Sigmoid colon (tissue), 7 donors: Measurements from ENCODE around the gene ARL16. TPM values are rescaled to one million over a fixed set of nuclear protein-coding genes. Genes with fewer than 3 reads are reported as not detected.

ENCODE experiments used
- DNase-seq: peaks from one replicate; pipeline ENCODE4 v3.0.0-alpha.2; 2019
- H3K27ac ChIP-seq, 4 donors: fragments of 200-600 bp; sonication (generic); one replicate each; pipeline ENCODE4 v1.5.1; 2016 to 2019; ENCODE audit warnings: mild to moderate bottlenecking in 1 of 4
- H3K27me3 ChIP-seq, 3 donors: fragments of 200-600 bp; sonication (generic); one replicate each; pipeline ENCODE4 v1.5.1; 2019; ENCODE audit warnings: mild to moderate bottlenecking in 1 of 3
- H3K36me3 ChIP-seq, 4 donors: fragments of 200-600 bp; sonication (generic); one replicate each; pipeline ENCODE4 v1.5.1; 2016 to 2019
- H3K4me1 ChIP-seq, 4 donors: fragments of 200-600 bp; sonication (generic); one replicate each; pipeline ENCODE4 v1.5.1; 2017 to 2019
- H3K4me3 ChIP-seq, 4 donors: fragments of 200-600 bp; sonication (generic); one replicate each; pipeline ENCODE4 v1.5.1; 2017 to 2019; ENCODE audit warnings: mild to moderate bottlenecking in 2 of 4, moderate library complexity in 1 of 4
- H3K9me3 ChIP-seq, 4 donors: fragments of 200-600 bp in 3 of 4; sonication (generic) in 3 of 4; one replicate each; pipeline versions ENCODE4 v1.5.1 to v1.6.1; 2013 to 2019
- EP300 ChIP-seq, 4 donors: sonication (generic); formaldehyde crosslinking; IDR thresholded peaks; one replicate each; pipeline ENCODE4 v1.6.1; 2017; ENCODE audit warnings: antibody characterized with exemption in 4 of 4
- POLR2A ChIP-seq, 2 donors: fragments of 450-650 bp; IDR thresholded peaks; one replicate each; pipeline ENCODE4 v1.6.1; 2016; ENCODE audit warnings: antibody characterized with exemption in 2 of 2, mild to moderate bottlenecking in 2 of 2, moderate library complexity in 2 of 2
- POLR2AphosphoS5 ChIP-seq, 4 donors: sonication (generic); formaldehyde crosslinking; IDR thresholded peaks; one replicate each; pipeline ENCODE4 v1.6.1; 2017; ENCODE audit warnings: antibody characterized with exemption in 4 of 4
- WGBS, 2 donors: extraction: QIAGEN DNeasy Blood & Tissue Kit; methylation state at CpG; one replicate each; pipeline ENCODE4 v1.1.7; 2013; 5-methylcytosine and 5-hydroxymethylcytosine counted together
- intact Hi-C: fragments of 100-400 bp; cut with DNase I; formaldehyde crosslinking; loops from one replicate; pipeline ENCODE4 v1.15.1; 2023
- polyA plus RNA-seq, 3 donors: library from polyadenylated mRNA; stranded (reverse); fragments of 200-250 nt; gene quantifications; one replicate each; pipeline ENCODE4 v1.2.3, GENCODE V29; 2013
- total RNA-seq, 4 donors: library from RNA; depleted of rRNA; stranded (reverse); fragments of >200 nt; gene quantifications; one replicate each; pipeline ENCODE4 v1.1.0, GENCODE V29; 2016
- TF ChIP-seq, protein P1 (sequence below), 4 experiments: fragments of 450-650 bp in 3 of 4; fragments of 200-600 bp in 1 of 4; IDR thresholded peaks; one replicate each; pipeline ENCODE4 v1.5.1; 2016 to 2019; ENCODE audit warnings: antibody characterized with exemption in 4 of 4, mild to moderate bottlenecking in 3 of 4, moderate library complexity in 2 of 4
- donor health status: healthy with polysubstance abuse.
- donor health status: Bipolar disorder and iron deficiency.
- donor health status: healthy.

The ARL16 gene
- total and polyA plus RNA-seq, 7 donors = 24.5 to 51.7 (median 42.3) TPM

- H3K36me3 ChIP-seq = peaks cover 0 to 8% (median 0%) of the 10 kb centered on the region in 4 donors
- no peak for DNase-seq
- no peaks in the 10 kb centered on the region for H3K9me3 ChIP-seq
- H3K27ac ChIP-seq = no peak overlapping the region
- no peak overlapping the region for H3K4me3 ChIP-seq
- TF ChIP-seq POLR2AphosphoS5 (IDR thresholded peaks at IDR 0.05) (no peak), POLR2A (IDR thresholded peaks at IDR 0.05) (no peak), EP300 (IDR thresholded peaks at IDR 0.05) (no peak)
- TF ChIP-seq, protein P1, sequence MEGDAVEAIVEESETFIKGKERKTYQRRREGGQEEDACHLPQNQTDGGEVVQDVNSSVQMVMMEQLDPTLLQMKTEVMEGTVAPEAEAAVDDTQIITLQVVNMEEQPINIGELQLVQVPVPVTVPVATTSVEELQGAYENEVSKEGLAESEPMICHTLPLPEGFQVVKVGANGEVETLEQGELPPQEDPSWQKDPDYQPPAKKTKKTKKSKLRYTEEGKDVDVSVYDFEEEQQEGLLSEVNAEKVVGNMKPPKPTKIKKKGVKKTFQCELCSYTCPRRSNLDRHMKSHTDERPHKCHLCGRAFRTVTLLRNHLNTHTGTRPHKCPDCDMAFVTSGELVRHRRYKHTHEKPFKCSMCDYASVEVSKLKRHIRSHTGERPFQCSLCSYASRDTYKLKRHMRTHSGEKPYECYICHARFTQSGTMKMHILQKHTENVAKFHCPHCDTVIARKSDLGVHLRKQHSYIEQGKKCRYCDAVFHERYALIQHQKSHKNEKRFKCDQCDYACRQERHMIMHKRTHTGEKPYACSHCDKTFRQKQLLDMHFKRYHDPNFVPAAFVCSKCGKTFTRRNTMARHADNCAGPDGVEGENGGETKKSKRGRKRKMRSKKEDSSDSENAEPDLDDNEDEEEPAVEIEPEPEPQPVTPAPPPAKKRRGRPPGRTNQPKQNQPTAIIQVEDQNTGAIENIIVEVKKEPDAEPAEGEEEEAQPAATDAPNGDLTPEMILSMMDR (IDR thresholded peaks at IDR 0.05) = no peak
- 73 to 90% methylated on average over 7 of the region's 7 CpGs for WGBS, 2 donors
- intact Hi-C loops = no loop called here
- peaks cover 0 to 27% (median 26%) of the 10 kb centered on the region in 4 donors for H3K4me1 ChIP-seq
- H3K27me3 ChIP-seq = no peaks in the 10 kb centered on the region
These were observed 19.5 kb downstream of the ARL16 start for GRCh38 chr17:81664051-81664470.

DNA sequence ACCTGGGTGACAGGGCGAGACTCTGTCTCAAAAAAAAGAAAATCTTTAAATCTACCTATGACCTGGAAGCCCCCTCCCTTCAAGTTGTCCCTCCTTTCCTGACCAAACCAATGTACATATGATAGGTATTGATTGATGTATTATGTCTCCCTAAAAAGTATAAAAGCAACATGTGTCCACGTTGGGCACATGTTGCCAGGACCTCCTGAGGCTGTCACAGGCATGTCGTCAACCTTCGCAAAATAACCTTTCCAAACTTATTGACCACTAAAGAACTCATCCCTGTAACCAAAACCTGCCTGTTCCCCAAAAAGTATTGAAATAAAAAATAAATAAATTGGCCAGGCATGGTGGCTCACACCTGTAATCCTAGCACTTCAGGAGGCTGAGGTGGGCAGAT is 21.6 kb downstream of the ARL16 start:
- H3K4me3 ChIP-seq = no peak overlapping the region
- H3K36me3 ChIP-seq = peaks cover 0 to 5% (median 0%) of the 10 kb centered on the region in 4 donors
- no peaks in the 10 kb centered on the region for H3K27me3 ChIP-seq
- peaks cover 0 to 14% (median 12%) of the 10 kb centered on the region in 4 donors for H3K4me1 ChIP-seq
- WGBS, 2 donors = 92 to 94% methylated on average over 4 of the region's 4 CpGs
- DNase-seq = no peak
- intact Hi-C loops = no loop called here
- H3K9me3 ChIP-seq = no peaks in the 10 kb centered on the region
- TF ChIP-seq, protein P1 (IDR thresholded peaks at IDR 0.05) = no peak
- TF ChIP-seq POLR2AphosphoS5 (IDR thresholded peaks at IDR 0.05) = no peak
- TF ChIP-seq POLR2A (IDR thresholded peaks at IDR 0.05) = no peak
- TF ChIP-seq EP300 (IDR thresholded peaks at IDR 0.05) = no peak
- H3K27ac ChIP-seq = no peak overlapping the region

- H3K9me3 ChIP-seq = no peaks in the 10 kb centered on the region
- WGBS, 2 donors = 94% methylated on average over 9 of the region's 9 CpGs
- peaks cover 0 to under 1% (median 0%) of the 10 kb centered on the region in 3 donors for H3K27me3 ChIP-seq
- intact Hi-C loops = no loop called here
- H3K36me3 ChIP-seq = peaks cover 0 to 5% (median 0%) of the 10 kb centered on the region in 4 donors
- TF ChIP-seq POLR2AphosphoS5 (IDR thresholded peaks at IDR 0.05) = no peak
- TF ChIP-seq POLR2A (IDR thresholded peaks at IDR 0.05) = no peak
- no peak for DNase-seq
- H3K27ac ChIP-seq = no peak overlapping the region
- no peak overlapping the region for H3K4me3 ChIP-seq
- H3K4me1 ChIP-seq = peaks cover 0 to 6% (median 5%) of the 10 kb centered on the region in 4 donors
These were observed 23.2 kb downstream of the ARL16 start for GRCh38 chr17:81660441-81660840.

- H3K4me3 ChIP-seq = no peak overlapping the region
- no peaks in the 10 kb centered on the region for H3K36me3 ChIP-seq
- H3K27ac ChIP-seq = no peak overlapping the region
- peaks cover 0 to 15% (median 0%) of the 10 kb centered on the region in 3 donors for H3K27me3 ChIP-seq
- no peaks in the 10 kb centered on the region for H3K4me1 ChIP-seq
- TF ChIP-seq EP300 (IDR thresholded peaks at IDR 0.05) = no peak
- TF ChIP-seq POLR2A (IDR thresholded peaks at IDR 0.05) = no peak
- TF ChIP-seq, protein P1 (IDR thresholded peaks at IDR 0.05) = no peak
- no peak for TF ChIP-seq POLR2AphosphoS5 (IDR thresholded peaks at IDR 0.05)
- H3K9me3 ChIP-seq = no peaks in the 10 kb centered on the region
- intact Hi-C loops = no loop called here
- no peak for DNase-seq
- WGBS, 2 donors = 60 to 84% methylated on average over 5 of the region's 5 CpGs
These were observed 24.6 kb downstream of the ARL16 start for GRCh38 chr17:81659038-81659437.

- Histone ChIP-seq H3K27ac (no peak overlapping the region), H3K36me3 (no peaks in the 10 kb centered on the region)
These were observed 26.8 kb downstream of the ARL16 start for GRCh38 chr17:81656835-81657234.

More at GRCh38 chr17:81656835-81657234, 26.8 kb downstream of the ARL16 start:
- 60 to 65% methylated on average over 4 of the region's 4 CpGs for WGBS, 2 donors
- DNase-seq = no peak
- no peaks in the 10 kb centered on the region for H3K9me3 ChIP-seq
- TF ChIP-seq POLR2A (IDR thresholded peaks at IDR 0.05) (no peak), POLR2AphosphoS5 (IDR thresholded peaks at IDR 0.05) (no peak), EP300 (IDR thresholded peaks at IDR 0.05) (no peak)
- TF ChIP-seq, protein P1 (IDR thresholded peaks at IDR 0.05) = no peak
- H3K4me3 ChIP-seq = no peak overlapping the region
- peaks cover 5 to 31% (median 5%) of the 10 kb centered on the region in 3 donors for H3K27me3 ChIP-seq
- intact Hi-C loops = no loop called here
- no peaks in the 10 kb centered on the region for H3K4me1 ChIP-seq
